CD4-positive, alpha-beta T cell (primary cell): ENCODE results near the gene YTHDF1. TPM values are rescaled to one million over a fixed set of nuclear protein-coding genes. Genes with fewer than 3 reads are reported as not detected.

Experiments used
- ATAC-seq: fragments of 200-7000 bp; cut with Tn5 transposase; one replicate; pipeline ENCODE4 v1.10.0; 2022; ENCODE audit warnings: mild to moderate bottlenecking; ENCODE audit not compliant: poor library complexity
- CTCF ChIA-PET: fragments of 350-600 bp; sonication (Branson Sonifier 250); formaldehyde crosslinking; loops from one replicate; lab custom pipeline; 2021; ENCODE audit warnings: antibody characterized with exemption, inconsistent platforms; lab: Charles Lee
- POLR2A ChIA-PET: fragments of 350-600 bp; sonication (Branson Sonifier 250); formaldehyde crosslinking; loops from one replicate; lab custom pipeline; 2021; ENCODE audit warnings: antibody characterized with exemption, inconsistent platforms; lab: Charles Lee
- DNase-seq, 14 experiments: peaks; one replicate each; pipeline ENCODE4 v3.0.0-alpha.2; 2013 to 2020; ENCODE audit warnings: mixed read lengths in 2 of 14
- H3K27ac ChIP-seq, 2 donors: one replicate each; pipeline versions ENCODE4 v1.5.1 to v1.7.0; 2013; ENCODE audit warnings: low read length in 2 of 2, low read depth in 1 of 2, mild to moderate bottlenecking in 1 of 2
- H3K27me3 ChIP-seq, 2 experiments: 1 replicate in 1 of 2; 2 replicates in 1 of 2; pipeline versions ENCODE4 v1.6.1 to v1.7.0; 2013; ENCODE audit warnings: low read length in 2 of 2, control low read depth in 1 of 2, mild to moderate bottlenecking in 1 of 2, moderate library complexity in 1 of 2; ENCODE audit not compliant: insufficient read depth in 2 of 2, control insufficient read depth in 1 of 2
- H3K36me3 ChIP-seq: one replicate; pipeline ENCODE4 v1.6.1; 2013; ENCODE audit warnings: low read length, control low read depth; ENCODE audit not compliant: insufficient read depth
- H3K4me1 ChIP-seq: one replicate; pipeline ENCODE4 v1.6.1; 2013; ENCODE audit warnings: low read length, control low read depth; ENCODE audit not compliant: insufficient read depth
- H3K4me3 ChIP-seq: one replicate; pipeline ENCODE4 v1.5.1; 2013; ENCODE audit warnings: mild to moderate bottlenecking, low read length, moderate library complexity
- H3K9me3 ChIP-seq, 2 experiments: 1 replicate in 1 of 2; 2 replicates in 1 of 2; pipeline versions ENCODE4 v1.6.1 to v1.7.0; 2013; ENCODE audit warnings: low read length in 2 of 2, mild to moderate bottlenecking in 2 of 2, control low read depth in 1 of 2, moderate library complexity in 1 of 2; ENCODE audit not compliant: control insufficient read depth in 1 of 2, insufficient read depth in 1 of 2
- H3K27ac Mint-ChIP-seq: one replicate; pipeline ENCODE4 v1.8.0; 2020; ENCODE audit warnings: mixed read lengths
- H3K27me3 Mint-ChIP-seq: one replicate; pipeline ENCODE4 v1.8.0; 2021; ENCODE audit warnings: mixed read lengths
- H3K36me3 Mint-ChIP-seq: one replicate; pipeline ENCODE4 v1.8.0; 2021; ENCODE audit warnings: low read depth, mixed read lengths
- H3K4me1 Mint-ChIP-seq: one replicate; pipeline ENCODE4 v1.8.0; 2021; ENCODE audit warnings: low read depth, mixed read lengths
- H3K4me3 Mint-ChIP-seq: one replicate; pipeline ENCODE4 v1.8.0; 2020; ENCODE audit warnings: mild to moderate bottlenecking, mixed read lengths
- H3K9me3 Mint-ChIP-seq: one replicate; pipeline ENCODE4 v1.8.0; 2020; ENCODE audit warnings: mixed read lengths
- CTCF ChIP-seq: fragments of 200-600 bp; IDR thresholded peaks from one replicate; pipeline ENCODE4 v1.8.0; 2022; ENCODE audit warnings: antibody characterized with exemption, mild to moderate bottlenecking
- intact Hi-C, 2 experiments: fragments of 100-400 bp; cut with DNase I in 1 of 2; cut with micrococcal nuclease in 1 of 2; formaldehyde crosslinking; loops; one replicate each; pipeline versions ENCODE4 v1.15.1 to v1.9.0; 2023 to 2025; cut with DNase I, micrococcal nuclease
- total RNA-seq, 174 experiments: library from RNA in 2 of 174; stranded (reverse) in 2 of 174; gene quantifications; one replicate each; pipeline ENCODE4 v1.2.3 and lab custom pipeline; 2021 to 2026

YTHDF1 gene
- total RNA-seq, 2 experiments from 2014 or later: 43.7 to 44.1 TPM

- no peak for TF ChIP-seq CTCF
- no peak overlapping the region for H3K4me3 Mint-ChIP-seq
- Histone ChIP-seq H3K36me3 (peaks cover 87% of the 10 kb centered on the region), H3K4me1 (peaks cover 27% of the 10 kb centered on the region), H3K27ac (no peak overlapping the region), H3K27me3 (no peaks in the 10 kb centered on the region), H3K4me3 (no peak overlapping the region), H3K9me3 (no peaks in the 10 kb centered on the region)
- peaks cover 96% of the 10 kb centered on the region for H3K36me3 Mint-ChIP-seq
- H3K27me3 Mint-ChIP-seq: no peaks in the 10 kb centered on the region
- peaks cover 41% of the 10 kb centered on the region for H3K4me1 Mint-ChIP-seq
- DNase-seq (no peak), ATAC-seq (no peak)
- ChIA-PET POLR2A (no interaction called here), CTCF (no interaction called here)
- no peak overlapping the region for H3K27ac Mint-ChIP-seq
- no peaks in the 10 kb centered on the region for H3K9me3 Mint-ChIP-seq
- intact Hi-C loops: no loop called here
Observed at GRCh38 chr20:63206878-63207277, 9.1 kb downstream of the YTHDF1 start.

GRCh38 chr20:63205896-63206295, 10.0 kb downstream of the YTHDF1 start:
- H3K27me3 ChIP-seq: no peaks in the 10 kb centered on the region
- peaks cover 86% of the 10 kb centered on the region for H3K36me3 ChIP-seq
- CTCF ChIA-PET: no interaction called here
- H3K9me3 ChIP-seq: no peaks in the 10 kb centered on the region
- peaks cover 41% of the 10 kb centered on the region for H3K4me1 Mint-ChIP-seq
- peaks cover 23% of the 10 kb centered on the region for H3K4me1 ChIP-seq
- H3K36me3 Mint-ChIP-seq: peaks cover 96% of the 10 kb centered on the region
- TF ChIP-seq CTCF: no peak
- H3K9me3 Mint-ChIP-seq: no peaks in the 10 kb centered on the region
- ATAC-seq (no peak), DNase-seq (no peak)
- no peaks in the 10 kb centered on the region for H3K27me3 Mint-ChIP-seq
- no peak overlapping the region for H3K27ac Mint-ChIP-seq
- intact Hi-C loops: no loop called here
- H3K4me3 Mint-ChIP-seq: peak overlapping the region; percentile 12
- POLR2A ChIA-PET: no interaction called here
- H3K4me3 ChIP-seq: no peak overlapping the region
- H3K27ac ChIP-seq: no peak overlapping the region

- Mint-ChIP-seq H3K27ac (no peak overlapping the region), H3K36me3 (peaks cover 92% of the 10 kb centered on the region), H3K4me1 (peaks cover 36% of the 10 kb centered on the region), H3K27me3 (no peaks in the 10 kb centered on the region), H3K4me3 (no peak overlapping the region), H3K9me3 (no peaks in the 10 kb centered on the region)
- intact Hi-C loops: no loop called here
- Histone ChIP-seq H3K27ac (no peak overlapping the region), H3K27me3 (no peaks in the 10 kb centered on the region), H3K4me1 (peaks cover 25% of the 10 kb centered on the region), H3K4me3 (no peak overlapping the region), H3K36me3 (peaks cover 85% of the 10 kb centered on the region), H3K9me3 (no peaks in the 10 kb centered on the region)
- DNase-seq: no peak
- ChIA-PET POLR2A (no interaction called here), CTCF (no interaction called here)
- TF ChIP-seq CTCF: no peak
- ATAC-seq: no peak
Observed at GRCh38 chr20:63204362-63204761, 11.6 kb downstream of the YTHDF1 start.
